ENCODE results near the gene CSRNP3.

- TF ChIP-seq CTCF (IDR thresholded peaks at IDR 0.05) (no peak), ZFX (IDR thresholded peaks at IDR 0.05; ENCODE audit: borderline replicate concordance) (no peak)
These were observed 113.5 kb downstream of the CSRNP3 start for GRCh38 chr2:165582863-165583506.

Measured in 22Rv1 (cell line).